Endothelial cell of umbilical vein (primary cell): ENCODE data around the gene SMIM8. TPM values are rescaled to one million over a fixed set of nuclear protein-coding genes. Genes with fewer than 3 reads are reported as not detected.

Source experiments
- BruUV-seq: library from RNA; stranded (reverse); fragments of 400-500 nt; replicated peaks from 2 replicates; lab custom pipeline; 2021; lab: Mats Ljungman, UMichigan
- CTCF ChIA-PET: fragments of 300-600, 350-600 bp; sonication (Branson Sonifier 250); formaldehyde crosslinking; loops from one replicate; lab custom pipeline; 2021; ENCODE audit warnings: antibody characterized with exemption, inconsistent platforms; lab: Charles Lee
- POLR2A ChIA-PET: fragments of 300-600, 350-600 bp; sonication (Branson Sonifier 250); formaldehyde crosslinking; loops from one replicate; lab custom pipeline; 2021; ENCODE audit warnings: antibody characterized with exemption, inconsistent platforms; lab: Charles Lee
- DNase-seq: peaks from one replicate; pipeline ENCODE4 v3.0.0-alpha.2; 2011; ENCODE audit warnings: low read depth, low spot score
- FAIRE-seq: peaks from 2 replicates; lab custom pipeline; 2011; peaks lifted over from hg19 to GRCh38; lab: Jason Lieb, UNC
- H2AFZ ChIP-seq: 2 replicates; pipeline ENCODE4 v1.6.0; 2012; ENCODE audit warnings: low read depth, low read length, control low read depth, inconsistent platforms
- H3K27ac ChIP-seq: 2 replicates; pipeline ENCODE4 v1.5.1; 2011; ENCODE audit warnings: low read depth, mild to moderate bottlenecking, control low read depth, low read length, moderate library complexity; ENCODE audit not compliant: insufficient read depth
- H3K27me3 ChIP-seq, 2 experiments: 2 replicates each; pipeline versions ENCODE4 v1.6.0 to v1.6.1; 2011; ENCODE audit warnings: low read length in 2 of 2, mixed read lengths in 1 of 2; ENCODE audit not compliant: control insufficient read depth in 2 of 2, insufficient read depth in 2 of 2
- H3K36me3 ChIP-seq, 2 experiments: 2 replicates in 1 of 2; 3 replicates in 1 of 2; pipeline ENCODE4 v1.5.1; 2011; ENCODE audit warnings: low read length in 2 of 2, mild to moderate bottlenecking in 1 of 2, moderate library complexity in 1 of 2; ENCODE audit not compliant: control insufficient read depth in 2 of 2, insufficient read depth in 2 of 2; ENCODE audit errors: extremely low read depth in 1 of 2
- H3K4me1 ChIP-seq: 3 replicates; pipeline ENCODE4 v1.5.1; 2011; ENCODE audit warnings: mild to moderate bottlenecking, low read length; ENCODE audit not compliant: control insufficient read depth, insufficient read depth; ENCODE audit errors: extremely low read depth
- H3K4me2 ChIP-seq: 2 replicates; pipeline ENCODE4 v1.6.1; 2011; ENCODE audit warnings: low read length, control low read depth, mixed read lengths; ENCODE audit not compliant: insufficient read depth
- H3K4me3 ChIP-seq, 3 experiments: fragments of 200-600 bp in 1 of 3; sonication (generic), shearing (Covaris generic) in 1 of 3; replicated peaks in 1 of 3; 2 replicates each; pipeline ENCODE4 v1.5.1; 2011 to 2016; ENCODE audit warnings: control low read depth in 3 of 3, low read length in 3 of 3, mild to moderate bottlenecking in 2 of 3, inconsistent platforms in 1 of 3, low read depth in 1 of 3, moderate library complexity in 1 of 3; ENCODE audit not compliant: insufficient read depth in 1 of 3
- H3K79me2 ChIP-seq: 2 replicates; pipeline ENCODE4 v1.6.0; 2012; ENCODE audit warnings: low read length, inconsistent platforms; ENCODE audit not compliant: control insufficient read depth, insufficient read depth
- H3K9ac ChIP-seq: replicated peaks from 2 replicates; pipeline ENCODE3; 2011; ENCODE audit warnings: low read length, control low read depth; ENCODE audit not compliant: insufficient read depth; ENCODE audit errors: extremely low read depth
- H3K9me1 ChIP-seq: replicated peaks from 3 replicates; pipeline ENCODE4 v1.6.0; 2011; ENCODE audit warnings: mild to moderate bottlenecking, low read length; ENCODE audit not compliant: control insufficient read depth, insufficient read depth; ENCODE audit errors: extremely low read depth
- H3K9me3 ChIP-seq: replicated peaks from 2 replicates; pipeline ENCODE4 v1.5.1; 2012; ENCODE audit warnings: low read length, inconsistent platforms; ENCODE audit not compliant: control insufficient read depth, insufficient read depth
- H4K20me1 ChIP-seq: replicated peaks from 2 replicates; pipeline ENCODE3; 2011; ENCODE audit warnings: mild to moderate bottlenecking, low read length; ENCODE audit not compliant: control insufficient read depth, insufficient read depth; ENCODE audit errors: extremely low read depth
- EZH2 ChIP-seq: IDR thresholded peaks from 2 replicates; pipeline ENCODE4 v1.6.1; 2012; ENCODE audit warnings: borderline replicate concordance, low read depth, mild to moderate bottlenecking, moderate library complexity, low read length, inconsistent platforms; ENCODE audit not compliant: severe bottlenecking
- FOS ChIP-seq: IDR thresholded peaks from 2 replicates; pipeline ENCODE4 v1.6.1; 2011; ENCODE audit warnings: mild to moderate bottlenecking, low read length, moderate library complexity, borderline replicate concordance; ENCODE audit not compliant: insufficient read depth
- GATA2 ChIP-seq: IDR thresholded peaks from 2 replicates; pipeline ENCODE4 v1.7.0; 2011; ENCODE audit warnings: low read depth, mild to moderate bottlenecking, moderate library complexity, mixed read lengths, low read length; ENCODE audit not compliant: insufficient read length, insufficient read depth
- JUN ChIP-seq: IDR thresholded peaks from 2 replicates; pipeline ENCODE4 v1.6.1; 2011; ENCODE audit warnings: borderline replicate concordance, low read depth; ENCODE audit not compliant: insufficient read length, insufficient read depth
- MYC ChIP-seq: IDR thresholded peaks from one replicate; pipeline ENCODE4 v1.6.1; 2011; ENCODE audit warnings: mild to moderate bottlenecking, low read depth, low read length
- POLR2A ChIP-seq: IDR thresholded peaks from 2 replicates; pipeline ENCODE4 v1.6.1; 2012; ENCODE audit warnings: low read depth, mild to moderate bottlenecking, control low read depth, low read length
- POLR2AphosphoS5 ChIP-seq: IDR thresholded peaks from 2 replicates; pipeline ENCODE4 v1.6.1; 2012; ENCODE audit warnings: low read depth, mild to moderate bottlenecking, control low read depth, low read length, moderate library complexity; ENCODE audit not compliant: insufficient read depth
- dilution Hi-C: fragments of 300-500 bp; cut with MboI; formaldehyde crosslinking; loops from one replicate; pipeline ENCODE4 v1.15.0; 2019; ENCODE audit warnings: low sequenced_read_pairs; ENCODE audit not compliant: extremely low pct_ligation_motif_present
- intact Hi-C: fragments of 100-400 bp; cut with micrococcal nuclease; formaldehyde crosslinking; loops from one replicate; pipeline ENCODE4 v1.10.0; 2022
- polyA plus RNA-seq, 4 experiments: library from polyadenylated mRNA; depleted of rRNA in 3 of 4; stranded (reverse) in 3 of 4; unstranded in 1 of 4; fragments of >200 nt; gene quantifications; 2 replicates each; pipeline versions ENCODE4 v1.2.1 to v1.2.3, GENCODE V29; 2011 to 2012; ENCODE audit warnings: missing spikeins in 1 of 4
- total RNA-seq: library from RNA; stranded (reverse); gene quantifications from 2 replicates; pipeline ENCODE4 v1.2.3, GENCODE V29; 2021
- TF ChIP-seq, protein P1 (sequence below): IDR thresholded peaks from 2 replicates; pipeline ENCODE4 v1.6.1; 2011; ENCODE audit not compliant: insufficient read depth, insufficient read length
- TF ChIP-seq, protein P2 (sequence below), 2 donors: IDR thresholded peaks; 1 replicate in 1 of 2; 2 replicates in 1 of 2; pipeline ENCODE4 v1.5.1; 2011; ENCODE audit warnings: low read length in 2 of 2, mild to moderate bottlenecking in 2 of 2, moderate library complexity in 2 of 2, control low read depth in 1 of 2, inconsistent platforms in 1 of 2, low read depth in 1 of 2; ENCODE audit not compliant: insufficient read depth in 1 of 2; ENCODE audit errors: extremely low read depth in 1 of 2

Gene SMIM8
- total and polyA plus RNA-seq, 2 donors (not counting 3 experiments of a cell fraction or from before 2014, with no cell fraction given) = 2.0 to 8.4 TPM

DNA sequence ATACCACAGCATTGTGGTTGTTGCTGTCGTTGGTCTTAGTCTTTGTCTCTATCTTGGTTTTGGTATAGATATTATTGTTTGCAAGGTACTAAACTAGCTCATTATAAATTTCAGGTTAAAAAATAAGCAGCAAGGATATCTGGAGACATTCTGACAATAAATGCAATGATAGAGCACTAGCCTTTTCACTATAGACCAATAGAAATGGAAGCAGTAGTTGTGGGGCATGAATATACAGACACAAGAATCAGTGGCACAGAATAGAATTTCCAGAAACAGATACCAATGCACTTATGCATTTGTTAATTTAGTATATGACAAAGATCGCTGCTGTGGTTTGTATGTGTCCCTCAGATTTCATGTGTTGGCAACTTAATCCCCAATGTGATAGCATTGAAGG lies 54.3 kb downstream of the SMIM8 start:
- intact Hi-C loops = no loop called here
- Histone ChIP-seq H3K9ac (no peak overlapping the region), H3K4me1 (no peaks in the 10 kb centered on the region), H3K27me3 (no peaks in the 10 kb centered on the region), H3K27ac (no peak overlapping the region), H4K20me1 (no peaks in the 10 kb centered on the region), H3K4me3 (no peak overlapping the region), H3K79me2 (no peaks in the 10 kb centered on the region), H3K36me3 (no peaks in the 10 kb centered on the region), H2AFZ (no peak overlapping the region), H3K9me3 (no peaks in the 10 kb centered on the region), H3K4me2 (no peak overlapping the region), H3K9me1 (no peaks in the 10 kb centered on the region)
- dilution Hi-C loops = no loop called here
- ChIA-PET POLR2A (no interaction called here), CTCF (interaction anchor here (1.2 to 1.6 kb wide), 2 partner anchors 12 to 16 kb away, joined by 3 to 5 read pairs; no protein-coding TSS in a partner anchor)
- no peak for TF ChIP-seq POLR2AphosphoS5
- TF ChIP-seq, protein P1, sequence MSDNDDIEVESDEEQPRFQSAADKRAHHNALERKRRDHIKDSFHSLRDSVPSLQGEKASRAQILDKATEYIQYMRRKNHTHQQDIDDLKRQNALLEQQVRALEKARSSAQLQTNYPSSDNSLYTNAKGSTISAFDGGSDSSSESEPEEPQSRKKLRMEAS = no peak
- TF ChIP-seq, protein P2, sequence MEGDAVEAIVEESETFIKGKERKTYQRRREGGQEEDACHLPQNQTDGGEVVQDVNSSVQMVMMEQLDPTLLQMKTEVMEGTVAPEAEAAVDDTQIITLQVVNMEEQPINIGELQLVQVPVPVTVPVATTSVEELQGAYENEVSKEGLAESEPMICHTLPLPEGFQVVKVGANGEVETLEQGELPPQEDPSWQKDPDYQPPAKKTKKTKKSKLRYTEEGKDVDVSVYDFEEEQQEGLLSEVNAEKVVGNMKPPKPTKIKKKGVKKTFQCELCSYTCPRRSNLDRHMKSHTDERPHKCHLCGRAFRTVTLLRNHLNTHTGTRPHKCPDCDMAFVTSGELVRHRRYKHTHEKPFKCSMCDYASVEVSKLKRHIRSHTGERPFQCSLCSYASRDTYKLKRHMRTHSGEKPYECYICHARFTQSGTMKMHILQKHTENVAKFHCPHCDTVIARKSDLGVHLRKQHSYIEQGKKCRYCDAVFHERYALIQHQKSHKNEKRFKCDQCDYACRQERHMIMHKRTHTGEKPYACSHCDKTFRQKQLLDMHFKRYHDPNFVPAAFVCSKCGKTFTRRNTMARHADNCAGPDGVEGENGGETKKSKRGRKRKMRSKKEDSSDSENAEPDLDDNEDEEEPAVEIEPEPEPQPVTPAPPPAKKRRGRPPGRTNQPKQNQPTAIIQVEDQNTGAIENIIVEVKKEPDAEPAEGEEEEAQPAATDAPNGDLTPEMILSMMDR (IDR thresholded peaks at IDR 0.05; ENCODE audit: extremely low read depth in 1 of 2, insufficient read depth in 1 of 2, low read depth in 1 of 2, low read length in 2 of 2) = no peak
- no peak for DNase-seq
- BruUV-seq = no TSS peak
- no peak for FAIRE-seq

DNA sequence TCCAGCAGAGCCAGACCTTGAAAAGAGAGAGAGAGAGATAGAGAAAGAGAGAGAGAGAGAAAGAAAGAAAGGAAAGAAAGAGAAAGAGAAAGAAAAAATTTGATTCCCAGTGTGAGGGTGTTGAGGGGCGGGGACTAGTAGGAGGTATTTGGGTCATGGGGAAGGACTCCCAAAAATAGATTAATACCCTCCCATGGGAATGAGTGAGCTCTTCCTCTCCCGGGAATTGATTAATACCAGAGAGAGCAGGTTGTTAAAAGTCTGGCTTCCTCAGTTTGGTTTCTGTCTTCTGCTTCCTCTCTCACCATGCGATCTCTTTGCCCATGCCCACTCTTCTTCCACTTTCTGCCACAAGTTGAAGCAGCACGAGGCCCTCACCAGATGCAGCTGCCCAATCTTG lies 56.6 kb downstream of the SMIM8 start:
- dilution Hi-C loops = no loop called here
- ChIA-PET CTCF (interaction anchor here (1.4 kb wide), 1 partner anchor 14 kb away, joined by 4 read pairs; no protein-coding TSS in a partner anchor), POLR2A (no interaction called here)
- H3K9ac ChIP-seq = no peak overlapping the region
- H3K9me3 ChIP-seq = no peaks in the 10 kb centered on the region
- no peaks in the 10 kb centered on the region for H3K36me3 ChIP-seq
- no peak overlapping the region for H2AFZ ChIP-seq
- H4K20me1 ChIP-seq = no peaks in the 10 kb centered on the region
- intact Hi-C loops = no loop called here
- no peak overlapping the region for H3K4me3 ChIP-seq
- TF ChIP-seq POLR2AphosphoS5 = no peak
- TF ChIP-seq, protein P2 (IDR thresholded peaks at IDR 0.05; ENCODE audit: extremely low read depth in 1 of 2, insufficient read depth in 1 of 2, low read depth in 1 of 2, low read length in 2 of 2) = no peak
- TF ChIP-seq MYC = no peak
- TF ChIP-seq GATA2 = no peak
- TF ChIP-seq POLR2A = no peak
- no peak for TF ChIP-seq JUN
- TF ChIP-seq FOS = no peak
- TF ChIP-seq, protein P1 = no peak
- no peak for TF ChIP-seq EZH2
- BruUV-seq = no TSS peak
- H3K79me2 ChIP-seq = no peaks in the 10 kb centered on the region
- H3K27ac ChIP-seq = no peak overlapping the region
- H3K4me2 ChIP-seq = no peak overlapping the region
- no peaks in the 10 kb centered on the region for H3K9me1 ChIP-seq
- DNase-seq = no peak
- no peaks in the 10 kb centered on the region for H3K27me3 ChIP-seq
- no peaks in the 10 kb centered on the region for H3K4me1 ChIP-seq
- FAIRE-seq = no peak
